Stimulated activated CD8-positive, alpha-beta memory T cell treated with anti-CD3 and anti-CD28 coated beads, Interleukin-15, amount 100 ng/mL, for 24 hours (primary cell): ENCODE results near the gene MYH13.

Experiments
- DNase-seq: peaks from one replicate; pipeline ENCODE4 v3.0.0-alpha.2; 2020; ENCODE audit warnings: low read depth

Gene MYH13

DNA sequence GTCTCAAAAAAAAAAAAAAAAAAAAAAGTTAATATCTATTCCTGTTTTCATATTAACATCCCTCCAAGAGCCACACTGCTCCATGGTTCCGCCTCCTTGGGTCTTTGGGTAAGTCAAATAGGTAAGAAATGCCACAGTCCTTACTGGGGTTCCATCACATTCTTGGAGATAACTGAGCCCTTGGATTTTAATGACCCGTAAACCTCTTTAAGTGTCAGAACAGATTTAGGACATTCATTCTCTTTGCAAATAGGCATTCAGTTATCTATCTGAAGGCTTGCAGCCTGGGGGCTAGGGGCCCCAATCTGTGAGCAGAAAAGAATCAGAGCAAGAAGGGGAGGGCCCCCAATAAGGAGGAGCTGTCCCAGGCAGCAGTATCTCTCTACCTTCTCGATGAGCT, 28.0 kb downstream of the MYH13 start:
- no peak for DNase-seq

DNA sequence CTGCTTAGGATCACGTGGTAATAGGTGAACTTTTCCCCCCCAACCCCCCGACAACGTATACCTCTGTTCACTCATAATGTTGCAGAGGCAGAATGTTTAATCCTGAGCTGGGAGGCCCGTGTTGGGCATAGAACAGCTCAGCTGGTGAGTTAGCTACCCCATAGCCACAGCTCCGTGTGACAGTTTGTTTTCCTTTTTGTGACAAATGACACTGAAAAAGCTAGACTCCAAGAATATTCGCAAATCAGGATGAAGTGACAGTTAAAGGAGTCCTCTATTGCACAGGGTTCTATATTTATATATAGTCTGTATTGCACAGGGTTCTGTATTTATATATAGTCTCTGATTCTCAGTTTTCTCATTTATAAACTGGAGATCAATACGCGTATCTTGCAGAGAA, 33.8 kb downstream of the MYH13 start:
- DNase-seq, result no peak

DNA sequence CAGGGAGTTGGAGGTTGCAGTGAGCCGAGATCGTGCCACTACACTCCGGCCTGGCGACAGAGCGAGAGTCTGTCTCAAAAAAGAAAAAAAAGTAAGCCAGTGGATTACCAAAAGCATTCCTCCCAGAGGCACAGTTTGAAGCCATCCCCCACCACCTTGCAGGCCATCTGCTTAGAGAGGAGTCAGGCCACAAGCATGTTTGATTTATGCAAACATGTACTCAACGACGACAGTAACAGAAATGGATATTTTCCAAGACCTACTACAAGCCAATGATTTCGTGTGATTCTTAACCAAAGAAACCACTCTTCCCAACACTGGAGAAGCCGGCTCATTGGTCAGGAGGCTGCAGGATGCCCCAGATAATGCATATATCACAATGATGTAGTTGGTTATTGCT, 34.8 kb downstream of the MYH13 start:
- DNase-seq, result no peak

GRCh38 chr17:10337136-10337535, 35.7 kb downstream of the MYH13 start:
- DNase-seq, result no peak

GRCh38 chr17:10336393-10336792, 36.4 kb downstream of the MYH13 start:
- no peak for DNase-seq

DNA sequence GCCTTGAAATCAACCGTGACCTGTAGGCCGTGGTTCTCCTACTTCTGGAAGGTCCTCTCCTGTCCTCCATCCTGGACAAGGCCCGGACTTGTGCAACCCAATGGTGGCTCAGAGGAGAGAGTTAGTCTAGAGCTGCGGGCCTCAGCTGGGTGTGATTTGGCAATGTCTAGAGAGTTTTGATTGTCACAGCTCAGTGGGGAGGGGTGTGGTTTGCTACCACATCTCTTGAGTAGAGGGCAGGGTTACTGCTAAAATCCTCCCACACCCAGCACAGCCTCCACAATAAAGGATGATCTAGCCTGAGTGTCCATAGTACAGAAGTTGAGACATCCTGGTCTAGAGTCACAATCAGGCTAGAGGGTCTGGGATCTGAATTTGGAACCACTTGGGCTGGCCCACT, 40.3 kb downstream of the MYH13 start:
- no peak for DNase-seq

GRCh38 chr17:10328971-10329923, 43.6 kb downstream of the MYH13 start:
- DNase-seq, result no peak

- DNase-seq, result no peak
Measured at GRCh38 chr17:10328206-10328605, 44.6 kb downstream of the MYH13 start.

GRCh38 chr17:10327640-10328039, 45.2 kb downstream of the MYH13 start:
- peak; percentile 66 for DNase-seq

- no peak for DNase-seq
Measured at GRCh38 chr17:10325031-10325695, 47.6 kb downstream of the MYH13 start.

- no peak for DNase-seq
Measured at GRCh38 chr17:10323812-10324610, 48.8 kb downstream of the MYH13 start.

DNA sequence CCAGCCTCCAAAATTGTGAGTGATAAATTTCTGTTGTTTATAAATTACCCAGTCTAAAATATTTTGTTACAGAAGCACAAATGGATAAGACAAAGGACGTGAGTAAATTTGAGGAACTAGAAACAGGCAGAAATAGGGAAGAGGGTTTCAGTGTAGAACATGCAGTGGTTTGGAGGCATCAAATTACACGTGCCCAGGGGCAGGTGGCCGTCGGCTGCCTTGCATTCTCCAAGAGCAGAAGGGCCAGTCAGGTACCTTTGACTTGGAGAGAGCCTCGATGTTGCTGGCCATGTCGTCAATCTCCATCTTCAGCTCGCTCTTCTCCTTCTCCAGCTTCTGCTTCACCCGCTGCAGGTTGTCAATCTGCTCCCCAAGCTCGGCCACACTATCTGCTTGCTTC, 54.3 kb downstream of the MYH13 start:
- DNase-seq, result no peak

GRCh38 chr17:10317543-10317834, 55.3 kb downstream of the MYH13 start:
- DNase-seq, result no peak

GRCh38 chr17:10316801-10317542, 55.8 kb downstream of the MYH13 start:
- DNase-seq, result no peak

DNA sequence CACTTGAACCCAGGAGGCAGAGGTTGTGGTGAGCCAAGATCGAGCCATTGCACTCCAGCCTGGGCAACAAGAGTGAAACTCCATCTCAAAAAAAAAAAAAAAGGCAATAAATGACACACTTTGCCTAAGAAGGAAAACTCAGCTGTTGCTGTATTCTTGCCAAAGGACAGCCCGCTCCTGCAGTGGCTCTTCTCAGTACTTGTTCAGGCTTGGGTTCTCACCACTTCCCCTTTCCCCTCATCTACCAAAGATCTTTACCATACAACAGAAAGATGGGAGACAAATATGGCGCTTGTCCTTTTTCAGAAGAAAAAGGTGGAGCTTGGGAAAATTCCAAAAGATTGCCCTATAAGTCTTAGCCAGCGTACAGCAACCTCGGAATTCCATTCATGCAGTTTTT, 58.5 kb downstream of the MYH13 start:
- DNase-seq, result no peak

DNA sequence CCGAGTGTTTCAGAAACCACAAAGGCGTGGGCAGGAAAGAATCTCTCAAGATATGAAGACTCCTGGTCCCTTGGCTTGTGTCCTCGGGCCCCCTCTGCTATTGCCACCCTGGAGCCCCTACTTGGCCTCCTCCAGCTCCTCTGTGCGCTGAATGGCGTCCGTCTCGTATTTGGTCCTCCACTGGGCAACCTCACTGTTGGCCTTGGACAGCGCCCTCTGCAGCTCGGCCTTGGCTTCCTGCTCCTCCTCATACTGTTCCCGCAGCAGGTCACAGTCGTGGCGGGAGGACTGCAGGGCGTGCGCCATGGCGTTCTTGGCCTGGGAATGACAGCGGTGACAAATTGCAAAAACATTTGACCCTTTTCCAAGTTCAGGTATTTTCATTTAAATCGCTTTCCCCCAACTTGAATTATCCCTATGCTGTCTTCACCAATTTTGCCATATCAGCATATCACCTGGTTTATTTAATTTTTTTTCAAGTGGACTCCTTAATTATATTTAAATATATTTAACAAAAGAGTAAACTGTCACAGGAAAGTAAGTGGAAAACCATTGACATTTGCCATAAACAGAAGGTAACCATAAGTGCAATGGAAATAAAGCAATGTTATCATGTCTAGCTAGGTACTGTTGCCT, 59.7 kb downstream of the MYH13 start:
- no peak for DNase-seq

DNA sequence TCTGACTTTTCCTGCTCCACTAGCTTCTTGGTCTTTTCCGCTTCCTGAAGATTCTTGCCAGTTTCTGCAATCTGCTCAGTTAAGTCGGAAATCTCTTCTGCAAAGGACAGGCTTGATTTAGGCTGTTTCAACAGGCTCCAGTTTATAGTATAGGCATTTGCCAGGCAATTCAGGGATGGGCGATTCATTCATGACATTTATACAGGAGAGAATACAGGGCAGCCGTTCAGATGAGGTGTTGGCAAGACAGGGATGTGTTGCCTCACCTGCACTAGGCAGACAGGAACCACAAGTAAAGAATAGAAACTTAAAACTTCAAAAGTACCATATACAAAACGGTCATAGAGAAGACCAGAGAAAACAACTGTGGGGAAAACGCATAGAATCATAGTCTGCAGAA, 61.7 kb downstream of the MYH13 start:
- DNase-seq, result no peak

GRCh38 chr17:10309003-10309974, 63.5 kb downstream of the MYH13 start:
- DNase-seq, result no peak

DNA sequence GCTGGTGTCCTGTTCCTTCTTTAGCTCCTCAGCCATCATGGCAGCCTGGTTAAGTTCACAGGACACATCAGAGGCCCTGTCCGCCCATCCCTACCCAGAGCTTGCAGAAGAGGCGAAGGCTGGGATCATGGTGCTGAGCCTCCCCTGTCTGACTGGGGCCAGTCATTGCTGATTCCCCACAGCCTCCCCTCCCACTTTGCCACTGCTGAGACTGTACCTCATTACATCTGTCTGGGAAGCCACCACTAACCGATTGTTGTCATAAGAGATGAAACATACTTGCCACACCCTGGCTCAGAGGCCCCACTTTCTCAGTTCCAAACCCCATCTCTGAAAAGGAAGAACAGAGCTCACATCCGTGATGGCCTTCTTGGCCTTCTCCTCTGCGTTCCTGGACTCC, 66.2 kb downstream of the MYH13 start:
- no peak for DNase-seq

DNA sequence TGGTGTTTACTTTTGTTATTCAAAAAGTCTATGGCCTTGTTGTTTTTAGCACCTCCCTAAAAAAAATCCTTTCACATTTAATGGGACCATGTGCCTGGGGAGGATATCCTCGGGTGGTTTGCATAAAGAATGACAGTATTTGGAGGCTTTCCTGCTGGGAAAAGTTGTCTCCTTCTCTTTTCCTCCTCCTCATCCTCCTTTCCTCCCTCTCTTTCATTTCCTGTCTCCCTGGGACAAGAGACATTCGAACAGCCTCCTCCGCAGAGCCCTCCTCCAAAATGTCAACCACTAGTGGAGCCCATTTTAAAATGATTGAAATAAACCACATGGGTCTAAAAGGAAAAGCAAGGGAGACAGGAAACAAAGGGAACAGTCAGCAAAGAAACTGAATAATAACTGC, 67.4 kb downstream of the MYH13 start:
- no peak for DNase-seq
